ENCODE results near the gene MUC5AC.
"Not testable (repeated sequence)": the region's sequence is repeated elsewhere in the genome, so short reads cannot be mapped to it uniquely, and the experiment has no call there.

Gene MUC5AC

GRCh38 chr11:1248951-1249350, 91.2 kb downstream of the MUC5AC start:
- H3K4me3 ChIP-seq (ENCODE audit: low read length); DNase-seq (ENCODE audit: low read depth): not testable (repeated sequence)

GRCh38 chr11:1250411-1250810, 92.7 kb downstream of the MUC5AC start:
- H3K4me3 ChIP-seq (ENCODE audit: low read length); DNase-seq (ENCODE audit: low read depth): not testable (repeated sequence)
